ENCODE measurements around the gene REXO1. TPM values are rescaled to one million over a fixed set of nuclear protein-coding genes. Genes with fewer than 3 reads are reported as not detected.
A peak's percentile ranks its signal among the peaks of the same experiment; 100 is the strongest.

REXO1 gene
- total and polyA plus RNA-seq, 9 of the 15 experiments (the other 6 are each of a cell fraction or from before 2014, with no cell fraction given): 0.04 to 63.3 (median 15.8) TPM

DNA sequence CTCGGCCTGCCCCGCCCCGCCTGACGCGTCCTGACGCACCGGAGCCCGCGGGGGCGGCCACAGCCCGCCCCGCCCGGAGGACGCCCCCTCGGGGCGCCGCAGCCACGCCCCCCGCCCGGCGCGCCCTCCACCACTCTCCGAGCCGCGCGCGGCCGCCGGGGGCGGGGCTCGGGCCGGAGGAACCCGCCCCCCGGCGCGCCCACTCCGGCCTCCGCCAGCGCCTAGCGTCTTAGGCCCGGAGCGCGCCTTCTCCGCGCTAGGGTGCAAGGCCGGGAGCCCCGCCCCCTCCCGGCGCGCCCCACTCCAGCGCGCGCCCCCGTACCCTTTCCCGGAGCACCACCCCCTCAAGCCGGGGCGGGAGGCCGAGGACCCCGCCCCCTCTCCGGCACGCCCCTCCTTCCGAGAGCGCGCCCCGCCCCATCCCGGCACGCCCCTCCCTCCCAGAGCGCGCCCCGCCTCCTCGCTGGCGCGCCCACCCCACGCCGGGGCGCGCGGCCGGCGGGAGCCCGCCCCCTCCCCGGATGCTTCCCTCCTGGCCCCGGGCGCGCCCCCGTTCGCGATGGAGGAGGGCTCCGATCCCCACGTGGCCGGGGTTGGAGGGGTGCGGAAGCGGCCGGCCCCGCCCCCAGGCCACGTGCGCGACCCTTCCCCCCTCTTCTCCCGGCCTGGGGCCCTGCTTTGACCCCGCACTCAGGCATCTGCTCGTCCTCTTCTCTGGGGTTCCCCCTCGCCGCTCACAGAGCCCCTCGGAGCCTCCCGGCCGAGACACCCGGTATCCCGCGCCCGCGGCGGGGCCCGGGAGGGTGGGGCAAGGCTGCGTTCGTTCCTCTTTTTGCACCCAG, 15.6 kb upstream of the REXO1 start:
- Histone ChIP-seq H3K9ac (ENCODE audit: insufficient read depth in 1 of 2, low read depth in 2 of 2, low read length in 2 of 2) (peak overlapping the region; percentile 94 to 97), H3K9me3 (replicated peaks; ENCODE audit: control insufficient read depth, insufficient read depth, low read depth, low read length) (no peaks in the 10 kb centered on the region), H3K9me1 (ENCODE audit: control insufficient read depth, insufficient read depth, low read length) (peaks cover 5% of the 10 kb centered on the region), H3K27me3 (ENCODE audit: control insufficient read depth in 2 of 2, insufficient read depth in 2 of 2, low read length in 2 of 2) (no peaks in the 10 kb centered on the region), H4K20me1 (replicated peaks; ENCODE audit: control insufficient read depth, insufficient read depth, low read length) (peaks cover 23% of the 10 kb centered on the region), H3K36me3 (ENCODE audit: control insufficient read depth, insufficient read depth, low read length) (no peaks in the 10 kb centered on the region; the same call in 2 of the 3 replicates), H2AFZ (ENCODE audit: low read depth, low read length) (peak overlapping the region; percentile 92), H3K4me2 (ENCODE audit: insufficient read depth, low read length) (peak overlapping the region; percentile 83), H3K79me2 (ENCODE audit: control insufficient read depth, insufficient read depth, low read length) (peaks cover 52% of the 10 kb centered on the region), H3K27ac (ENCODE audit: extremely low read depth, low read depth, low read length) (peak overlapping the region; percentile 99), H3K4me1 (replicated peaks in 1 of 2; ENCODE audit: control insufficient read depth in 2 of 2, insufficient read depth in 2 of 2, low read length in 2 of 2) (peaks cover 34 to 77% of the 10 kb centered on the region in 2 experiments), H3K4me3 (peak overlapping the region; percentile 75)
- intact Hi-C loops (cut with micrococcal nuclease): loop anchor here (1.0 kb wide), 1 partner anchor 40 kb away; no protein-coding TSS in a partner anchor
- WGBS (ENCODE audit: insufficient coverage, low coverage, missing lambda C conversion rate): 1% methylated on average over 16 of the region's 115 CpGs
- ATAC-seq (peak; percentile 72), FAIRE-seq (peak; percentile 57), DNase-seq (ENCODE audit: extremely low read depth in 1 of 4, low spot score in 3 of 4) (peak; percentile 84 to 95 (median 89))
- in situ Hi-C loops (cut with MboI): no loop called here
- ChIA-PET POLR2A (interaction anchor here (0.5 to 3.5 kb wide), 7 partner anchors 8 to 199 kb away, joined by 3 to 24 read pairs (median 4); partner anchors contain the start of gene ABHD17A), CTCF (ENCODE audit: low intra/inter-chr PET ratio) (no interaction called here)
- BruUV-seq (replicated peaks): no TSS peak
- TF ChIP-seq SIX5 (IDR thresholded peaks at IDR 0.05; ENCODE audit: borderline replicate concordance in 1 of 2, insufficient read depth in 1 of 2, low read depth in 1 of 2, low read length in 2 of 2) (no peak), C11orf30 (IDR thresholded peaks at IDR 0.05; ENCODE audit: low read depth) (no peak), SAFB2 (IDR thresholded peaks at IDR 0.05; ENCODE audit: borderline replicate concordance, low read depth, low read length, severe bottlenecking) (no peak), ERF (CRISPR knock-in tag; IDR thresholded peaks at IDR 0.05) (no peak), HDAC2 (IDR thresholded peaks at IDR 0.05) (peak; percentile 96), ELK3 (CRISPR knock-in tag; IDR thresholded peaks at IDR 0.05) (no peak), TOE1 (IDR thresholded peaks at IDR 0.05; ENCODE audit: borderline replicate concordance) (peak; percentile 76; the same call in 1 of the 2 replicates), TOE1 (CRISPR knock-in tag; IDR thresholded peaks at IDR 0.05; ENCODE audit: borderline replicate concordance, low read depth) (no peak), ELF4 (CRISPR knock-in tag; IDR thresholded peaks at IDR 0.05) (no peak), RAD21 (CRISPR knock-in tag; conservative IDR thresholded peaks at IDR 0.05 in 1 of 2, IDR thresholded peaks at IDR 0.05 in 1 of 2) (no peak), DIDO1 (tag; IDR thresholded peaks at IDR 0.05; ENCODE audit: low read depth) (no peak), CBX5 (IDR thresholded peaks at IDR 0.05; ENCODE audit: borderline replicate concordance, low read depth) (no peak), BHLHE40 (IDR thresholded peaks at IDR 0.05; ENCODE audit: low read length) (peak; percentile 86)
- TF ChIP-seq, protein P1, sequence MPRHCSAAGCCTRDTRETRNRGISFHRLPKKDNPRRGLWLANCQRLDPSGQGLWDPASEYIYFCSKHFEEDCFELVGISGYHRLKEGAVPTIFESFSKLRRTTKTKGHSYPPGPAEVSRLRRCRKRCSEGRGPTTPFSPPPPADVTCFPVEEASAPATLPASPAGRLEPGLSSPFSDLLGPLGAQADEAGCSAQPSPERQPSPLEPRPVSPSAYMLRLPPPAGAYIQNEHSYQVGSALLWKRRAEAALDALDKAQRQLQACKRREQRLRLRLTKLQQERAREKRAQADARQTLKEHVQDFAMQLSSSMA (CRISPR knock-in tag; IDR thresholded peaks at IDR 0.05): no peak
- TF ChIP-seq, protein P2, sequence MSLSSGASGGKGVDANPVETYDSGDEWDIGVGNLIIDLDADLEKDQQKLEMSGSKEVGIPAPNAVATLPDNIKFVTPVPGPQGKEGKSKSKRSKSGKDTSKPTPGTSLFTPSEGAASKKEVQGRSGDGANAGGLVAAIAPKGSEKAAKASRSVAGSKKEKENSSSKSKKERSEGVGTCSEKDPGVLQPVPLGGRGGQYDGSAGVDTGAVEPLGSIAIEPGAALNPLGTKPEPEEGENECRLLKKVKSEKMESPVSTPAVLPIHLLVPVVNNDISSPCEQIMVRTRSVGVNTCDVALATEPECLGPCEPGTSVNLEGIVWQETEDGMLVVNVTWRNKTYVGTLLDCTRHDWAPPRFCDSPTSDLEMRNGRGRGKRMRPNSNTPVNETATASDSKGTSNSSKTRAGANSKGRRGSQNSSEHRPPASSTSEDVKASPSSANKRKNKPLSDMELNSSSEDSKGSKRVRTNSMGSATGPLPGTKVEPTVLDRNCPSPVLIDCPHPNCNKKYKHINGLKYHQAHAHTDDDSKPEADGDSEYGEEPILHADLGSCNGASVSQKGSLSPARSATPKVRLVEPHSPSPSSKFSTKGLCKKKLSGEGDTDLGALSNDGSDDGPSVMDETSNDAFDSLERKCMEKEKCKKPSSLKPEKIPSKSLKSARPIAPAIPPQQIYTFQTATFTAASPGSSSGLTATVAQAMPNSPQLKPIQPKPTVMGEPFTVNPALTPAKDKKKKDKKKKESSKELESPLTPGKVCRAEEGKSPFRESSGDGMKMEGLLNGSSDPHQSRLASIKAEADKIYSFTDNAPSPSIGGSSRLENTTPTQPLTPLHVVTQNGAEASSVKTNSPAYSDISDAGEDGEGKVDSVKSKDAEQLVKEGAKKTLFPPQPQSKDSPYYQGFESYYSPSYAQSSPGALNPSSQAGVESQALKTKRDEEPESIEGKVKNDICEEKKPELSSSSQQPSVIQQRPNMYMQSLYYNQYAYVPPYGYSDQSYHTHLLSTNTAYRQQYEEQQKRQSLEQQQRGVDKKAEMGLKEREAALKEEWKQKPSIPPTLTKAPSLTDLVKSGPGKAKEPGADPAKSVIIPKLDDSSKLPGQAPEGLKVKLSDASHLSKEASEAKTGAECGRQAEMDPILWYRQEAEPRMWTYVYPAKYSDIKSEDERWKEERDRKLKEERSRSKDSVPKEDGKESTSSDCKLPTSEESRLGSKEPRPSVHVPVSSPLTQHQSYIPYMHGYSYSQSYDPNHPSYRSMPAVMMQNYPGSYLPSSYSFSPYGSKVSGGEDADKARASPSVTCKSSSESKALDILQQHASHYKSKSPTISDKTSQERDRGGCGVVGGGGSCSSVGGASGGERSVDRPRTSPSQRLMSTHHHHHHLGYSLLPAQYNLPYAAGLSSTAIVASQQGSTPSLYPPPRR (CRISPR knock-in tag; IDR thresholded peaks at IDR 0.05; ENCODE audit: borderline replicate concordance): no peak

All from K562 (cell line).